Ishikawa (cell line): ENCODE data around the gene CCL18.

Source experiments
- CEBPB ChIP-seq: IDR thresholded peaks from 2 replicates; pipeline ENCODE4 v1.6.1; 2012
- CREB1 ChIP-seq: IDR thresholded peaks from 2 replicates; pipeline ENCODE4 v1.6.1; 2012; ENCODE audit warnings: low read depth
- EGR1 ChIP-seq: IDR thresholded peaks from 2 replicates; pipeline ENCODE4 v1.6.1; 2012
- EP300 ChIP-seq: IDR thresholded peaks from 2 replicates; pipeline ENCODE4 v1.6.1; 2012; ENCODE audit warnings: borderline replicate concordance
- FOXM1 ChIP-seq: IDR thresholded peaks from 2 replicates; pipeline ENCODE4 v1.6.1; 2012; ENCODE audit warnings: low read depth, borderline replicate concordance
- MAX ChIP-seq: IDR thresholded peaks from 2 replicates; pipeline ENCODE4 v1.6.1; 2012
- NFIC ChIP-seq: IDR thresholded peaks from 2 replicates; pipeline ENCODE4 v1.6.1; 2012
- RAD21 ChIP-seq: IDR thresholded peaks from 2 replicates; pipeline ENCODE4 v1.6.1; 2012; ENCODE audit warnings: low read depth
- REST ChIP-seq: IDR thresholded peaks from 2 replicates; pipeline ENCODE4 v1.6.1; 2012; ENCODE audit warnings: low read depth, mild to moderate bottlenecking
- TAF1 ChIP-seq: IDR thresholded peaks from 2 replicates; pipeline ENCODE4 v1.6.1; 2012; ENCODE audit warnings: low read depth, mild to moderate bottlenecking
- TCF12 ChIP-seq: IDR thresholded peaks from 2 replicates; pipeline ENCODE4 v1.6.1; 2012; ENCODE audit warnings: low read depth
- TEAD4 ChIP-seq: IDR thresholded peaks from 2 replicates; pipeline ENCODE4 v1.6.1; 2012
- YY1 ChIP-seq: IDR thresholded peaks from 2 replicates; pipeline ENCODE4 v1.6.1; 2012; ENCODE audit warnings: low read depth
- ZBTB7A ChIP-seq: IDR thresholded peaks from 2 replicates; pipeline ENCODE4 v1.6.1; 2012; ENCODE audit warnings: low read depth
- TF ChIP-seq, protein P1 (sequence below): IDR thresholded peaks from 2 replicates; pipeline ENCODE4 v1.6.1; 2012

CCL18 gene

GRCh38 chr17:36111068-36111490 is 47.0 kb downstream of the CCL18 start:
- no peak for TF ChIP-seq EP300
- TF ChIP-seq TAF1: no peak
- no peak for TF ChIP-seq TCF12
- TF ChIP-seq FOXM1: no peak
- no peak for TF ChIP-seq ZBTB7A
- no peak for TF ChIP-seq REST
- no peak for TF ChIP-seq MAX
- TF ChIP-seq TEAD4: no peak
- no peak for TF ChIP-seq CEBPB
- no peak for TF ChIP-seq EGR1
- TF ChIP-seq RAD21: no peak
- TF ChIP-seq NFIC: no peak
- TF ChIP-seq YY1: no peak
- TF ChIP-seq, protein P1, sequence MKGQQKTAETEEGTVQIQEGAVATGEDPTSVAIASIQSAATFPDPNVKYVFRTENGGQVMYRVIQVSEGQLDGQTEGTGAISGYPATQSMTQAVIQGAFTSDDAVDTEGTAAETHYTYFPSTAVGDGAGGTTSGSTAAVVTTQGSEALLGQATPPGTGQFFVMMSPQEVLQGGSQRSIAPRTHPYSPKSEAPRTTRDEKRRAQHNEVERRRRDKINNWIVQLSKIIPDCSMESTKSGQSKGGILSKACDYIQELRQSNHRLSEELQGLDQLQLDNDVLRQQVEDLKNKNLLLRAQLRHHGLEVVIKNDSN: no peak
- no peak for TF ChIP-seq CREB1

DNA sequence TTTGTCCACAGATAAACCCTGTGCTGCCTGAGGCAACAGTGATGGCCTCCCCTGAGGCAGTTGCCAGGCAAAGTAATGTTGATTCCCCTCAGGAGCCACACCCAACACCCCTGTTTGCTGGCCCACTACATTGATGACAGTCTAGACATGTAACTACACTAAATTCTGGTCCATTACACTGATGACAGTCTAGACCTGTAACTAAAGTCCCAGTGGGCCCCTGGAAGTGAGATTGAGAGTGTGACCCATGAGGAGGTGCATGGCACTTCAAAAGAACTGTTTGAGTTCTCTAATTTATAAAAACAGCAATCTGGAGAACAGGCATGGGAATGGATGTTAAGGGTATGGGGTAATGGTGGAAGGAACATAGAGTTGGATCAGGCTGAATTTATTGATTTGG is 48.5 kb downstream of the CCL18 start:
- TF ChIP-seq TEAD4: no peak
- TF ChIP-seq, protein P1: no peak

DNA sequence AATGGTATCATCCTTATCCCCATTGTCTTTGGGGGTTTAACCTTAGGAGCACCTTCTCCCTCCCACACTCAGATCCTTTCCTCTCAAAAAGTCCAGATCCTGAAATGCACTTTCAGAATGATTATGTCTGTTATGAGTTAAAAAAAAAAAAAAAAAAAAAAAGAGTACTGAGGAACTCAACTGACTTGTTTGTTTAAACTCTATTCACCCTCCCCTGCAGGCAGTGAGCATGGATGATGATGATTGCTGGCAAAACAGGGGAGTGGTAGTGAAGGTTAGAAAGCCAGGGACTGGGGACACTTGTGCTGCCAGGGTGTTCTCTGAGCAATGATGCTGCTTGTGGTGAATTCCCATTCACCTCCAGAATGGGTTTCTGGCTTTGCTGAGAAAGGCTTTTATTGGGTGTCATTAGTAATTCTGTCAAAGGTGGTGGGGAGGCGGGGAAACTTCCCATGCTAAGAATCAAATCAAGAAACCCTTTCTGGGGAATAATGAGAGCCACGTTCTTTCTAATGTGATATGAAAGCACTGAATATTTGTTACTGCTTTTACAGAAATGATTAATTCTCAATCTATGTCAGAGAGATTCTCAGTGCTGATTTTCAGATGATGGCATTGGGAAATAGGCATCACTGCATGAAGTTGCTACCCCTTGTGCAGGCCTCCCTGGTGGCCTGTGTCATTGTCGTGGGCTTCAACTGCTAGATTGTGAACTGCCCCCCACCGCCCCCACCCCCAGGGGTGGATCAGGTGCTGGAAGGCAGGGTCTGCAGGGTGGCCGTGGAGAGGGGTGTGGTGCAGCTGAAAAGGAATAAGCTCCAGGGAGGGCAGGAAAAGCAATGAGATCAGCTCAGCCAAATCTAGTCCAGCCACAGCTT is 53.7 kb downstream of the CCL18 start:
- TF ChIP-seq CEBPB (no peak), TEAD4 (no peak), RAD21 (no peak), TCF12 (no peak), REST (no peak), EP300 (no peak), MAX (no peak), ZBTB7A (no peak), NFIC (no peak)
- TF ChIP-seq, protein P1: no peak

DNA sequence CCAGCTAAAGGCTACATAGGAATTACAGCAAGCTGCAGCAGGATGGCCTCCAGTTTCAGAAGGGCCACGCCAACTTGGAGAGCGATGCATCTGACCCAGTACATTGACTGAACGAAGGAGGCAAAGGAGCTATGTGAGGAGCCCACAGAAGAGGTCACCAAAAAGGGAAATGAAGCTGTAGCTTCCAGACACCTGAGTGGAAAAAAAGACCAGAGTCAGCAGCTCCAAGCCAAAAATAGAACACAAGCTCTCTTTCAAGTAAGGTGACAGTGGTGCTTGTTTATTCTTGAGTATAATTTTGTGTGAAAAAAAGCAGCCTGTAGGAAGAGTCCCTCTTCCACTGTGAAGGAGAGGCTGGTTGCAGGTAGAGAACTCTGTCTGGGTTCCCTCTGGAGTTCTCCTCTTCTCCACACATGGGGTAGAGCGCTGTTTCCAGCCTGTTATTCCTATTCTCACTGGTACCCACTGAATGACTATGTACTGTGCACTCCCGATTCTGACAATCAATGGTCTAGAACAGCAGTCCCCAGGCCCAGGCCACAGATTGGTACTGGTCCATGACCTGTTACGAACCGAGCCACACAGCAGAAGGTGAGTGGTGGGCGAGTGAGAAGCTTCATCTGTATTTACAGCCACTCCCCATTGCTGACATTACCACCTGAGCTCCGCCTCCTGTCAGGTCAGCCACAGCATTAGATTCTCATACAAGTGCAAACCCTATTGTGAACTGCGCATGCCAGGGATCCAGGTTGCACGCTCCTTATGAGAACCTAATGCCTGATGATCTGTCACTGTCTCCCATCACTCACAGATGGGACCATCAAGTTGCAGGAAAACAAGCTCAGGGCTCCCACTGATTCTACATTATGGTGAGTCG is 54.6 kb downstream of the CCL18 start:
- TF ChIP-seq TEAD4: no peak
- TF ChIP-seq, protein P1: no peak
- TF ChIP-seq YY1: no peak
- no peak for TF ChIP-seq CEBPB
- TF ChIP-seq NFIC: no peak
- no peak for TF ChIP-seq TAF1
- no peak for TF ChIP-seq FOXM1
- TF ChIP-seq ZBTB7A: no peak
- TF ChIP-seq MAX: no peak
- no peak for TF ChIP-seq CREB1
- no peak for TF ChIP-seq RAD21
- no peak for TF ChIP-seq EP300
- TF ChIP-seq TCF12: no peak
- TF ChIP-seq REST: no peak
